ENCODE data around the gene KPTN.

DNA sequence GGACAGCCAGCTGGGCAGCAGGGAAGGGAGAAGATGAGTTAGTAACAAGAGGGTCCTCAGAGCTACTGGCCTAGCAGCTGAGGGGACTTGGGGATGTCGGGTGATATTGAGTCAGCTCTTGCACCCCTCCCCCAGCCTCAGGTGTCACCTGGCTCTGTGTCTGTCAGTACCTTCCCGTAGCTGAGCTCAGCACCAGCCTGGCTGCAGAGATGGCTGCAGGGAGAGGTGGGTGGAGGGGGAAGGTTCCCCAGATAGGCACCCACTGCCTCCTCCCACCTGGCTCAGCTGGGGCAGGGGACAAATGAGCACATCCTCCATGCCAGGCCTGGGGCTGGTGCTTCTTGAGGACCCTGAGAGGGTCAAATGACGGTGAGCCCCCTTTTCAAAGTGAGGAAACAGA is 6.8 kb upstream of the KPTN start:
- TF ChIP-seq, protein P1, sequence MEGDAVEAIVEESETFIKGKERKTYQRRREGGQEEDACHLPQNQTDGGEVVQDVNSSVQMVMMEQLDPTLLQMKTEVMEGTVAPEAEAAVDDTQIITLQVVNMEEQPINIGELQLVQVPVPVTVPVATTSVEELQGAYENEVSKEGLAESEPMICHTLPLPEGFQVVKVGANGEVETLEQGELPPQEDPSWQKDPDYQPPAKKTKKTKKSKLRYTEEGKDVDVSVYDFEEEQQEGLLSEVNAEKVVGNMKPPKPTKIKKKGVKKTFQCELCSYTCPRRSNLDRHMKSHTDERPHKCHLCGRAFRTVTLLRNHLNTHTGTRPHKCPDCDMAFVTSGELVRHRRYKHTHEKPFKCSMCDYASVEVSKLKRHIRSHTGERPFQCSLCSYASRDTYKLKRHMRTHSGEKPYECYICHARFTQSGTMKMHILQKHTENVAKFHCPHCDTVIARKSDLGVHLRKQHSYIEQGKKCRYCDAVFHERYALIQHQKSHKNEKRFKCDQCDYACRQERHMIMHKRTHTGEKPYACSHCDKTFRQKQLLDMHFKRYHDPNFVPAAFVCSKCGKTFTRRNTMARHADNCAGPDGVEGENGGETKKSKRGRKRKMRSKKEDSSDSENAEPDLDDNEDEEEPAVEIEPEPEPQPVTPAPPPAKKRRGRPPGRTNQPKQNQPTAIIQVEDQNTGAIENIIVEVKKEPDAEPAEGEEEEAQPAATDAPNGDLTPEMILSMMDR (IDR thresholded peaks at IDR 0.05; ENCODE audit: low read length): no peak
- no peak for TF ChIP-seq EZH2 (optimal IDR thresholded peaks at IDR 0.05; ENCODE audit: low read depth, low read length)
- no peak for TF ChIP-seq EZH2phosphoT487 (IDR thresholded peaks at IDR 0.05; ENCODE audit: low read length)

All from MM.1S (cell line).